IPS DF 4.7 (cell line): ENCODE results near the gene CALB2.
"Not testable (repeated sequence)": the region's sequence is repeated elsewhere in the genome, so short reads cannot be mapped to it uniquely, and the experiment has no call there.

ENCODE experiments used
- DNase-seq: peaks from one replicate; pipeline ENCODE4 v3.0.0-alpha.2; 2013; ENCODE audit warnings: low spot score; ENCODE audit errors: extremely low read depth

CALB2 gene, protein sequence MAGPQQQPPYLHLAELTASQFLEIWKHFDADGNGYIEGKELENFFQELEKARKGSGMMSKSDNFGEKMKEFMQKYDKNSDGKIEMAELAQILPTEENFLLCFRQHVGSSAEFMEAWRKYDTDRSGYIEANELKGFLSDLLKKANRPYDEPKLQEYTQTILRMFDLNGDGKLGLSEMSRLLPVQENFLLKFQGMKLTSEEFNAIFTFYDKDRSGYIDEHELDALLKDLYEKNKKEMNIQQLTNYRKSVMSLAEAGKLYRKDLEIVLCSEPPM

DNA sequence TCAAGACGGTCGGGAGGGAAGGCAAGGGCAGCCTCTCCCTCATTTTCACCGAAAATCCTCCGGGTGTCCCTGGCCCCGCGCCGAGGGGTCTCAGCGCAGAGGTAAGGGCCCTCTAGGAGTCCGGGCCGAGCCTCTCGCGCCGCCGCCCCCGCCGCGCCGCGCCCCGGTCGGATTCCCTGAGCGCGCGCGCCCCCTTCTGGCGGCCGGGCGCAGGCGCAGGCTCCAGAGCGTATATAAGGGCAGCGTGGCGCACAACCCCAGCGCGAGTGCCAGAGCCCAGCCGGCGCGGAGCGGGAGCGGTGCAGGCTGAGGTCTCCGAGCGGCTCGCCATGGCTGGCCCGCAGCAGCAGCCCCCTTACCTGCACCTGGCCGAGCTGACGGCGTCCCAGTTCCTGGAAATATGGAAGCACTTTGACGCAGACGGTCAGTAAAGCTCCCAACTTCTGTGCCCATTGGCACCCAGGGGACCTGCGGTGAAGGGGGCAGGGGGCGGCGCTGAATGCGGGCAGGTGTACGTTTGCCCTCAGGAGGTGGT, at the start of gene CALB2:
CALB2 (plus strand) TSS at position 260 of the 535 bp plus-strand sequence; CDS start at position 330, 70 bp downstream.
- no peak for DNase-seq

DNA sequence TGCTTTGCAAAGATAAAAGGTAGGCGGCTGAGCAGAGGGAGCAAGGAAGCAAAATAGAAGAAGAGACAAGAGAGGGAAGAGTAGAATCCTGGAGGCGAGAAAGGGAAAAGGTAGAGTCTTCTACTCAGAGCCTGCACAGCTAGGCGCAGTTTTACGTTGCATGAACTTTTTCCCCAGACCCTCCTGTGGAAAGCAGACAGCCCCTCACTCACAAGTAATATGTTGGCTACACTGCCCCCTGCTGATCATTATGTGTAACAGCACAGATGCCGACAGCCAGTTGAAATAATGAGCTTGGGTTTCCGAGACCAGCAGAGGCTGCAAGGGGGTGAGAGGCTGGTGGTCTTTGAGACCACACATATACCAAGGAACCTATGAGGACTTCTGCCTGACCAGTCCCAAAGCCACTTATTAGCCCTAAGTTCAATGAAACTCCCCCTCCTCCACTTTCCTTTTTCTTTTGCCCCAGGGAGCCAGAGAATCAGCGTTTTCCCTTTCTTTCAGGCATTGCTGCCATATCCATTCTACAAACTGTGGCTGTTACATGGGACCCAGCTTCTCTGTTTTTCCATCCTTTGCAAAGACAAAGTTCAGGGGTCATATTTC, 46.9 kb upstream of the CALB2 start:
- DNase-seq, result no peak

DNA sequence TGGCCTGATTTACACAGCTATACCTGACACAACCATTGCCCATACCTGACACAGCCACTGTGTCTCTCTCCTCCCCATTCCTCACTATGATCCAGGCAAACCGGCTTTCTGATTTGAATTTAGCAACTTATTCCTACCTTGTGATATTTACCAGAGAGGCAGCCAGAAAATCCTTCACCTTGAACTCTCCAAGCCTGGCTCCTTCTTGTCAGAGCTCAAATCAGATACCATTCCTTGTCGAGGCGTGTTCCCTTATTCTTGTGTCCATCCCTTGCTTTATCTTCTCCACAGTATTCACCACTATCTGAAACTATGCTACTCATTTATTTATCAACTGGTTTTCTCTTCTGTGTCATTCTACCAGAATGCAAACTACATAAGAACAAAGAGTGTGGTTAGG, 44.9 kb upstream of the CALB2 start:
- DNase-seq, result not testable (repeated sequence)

DNA sequence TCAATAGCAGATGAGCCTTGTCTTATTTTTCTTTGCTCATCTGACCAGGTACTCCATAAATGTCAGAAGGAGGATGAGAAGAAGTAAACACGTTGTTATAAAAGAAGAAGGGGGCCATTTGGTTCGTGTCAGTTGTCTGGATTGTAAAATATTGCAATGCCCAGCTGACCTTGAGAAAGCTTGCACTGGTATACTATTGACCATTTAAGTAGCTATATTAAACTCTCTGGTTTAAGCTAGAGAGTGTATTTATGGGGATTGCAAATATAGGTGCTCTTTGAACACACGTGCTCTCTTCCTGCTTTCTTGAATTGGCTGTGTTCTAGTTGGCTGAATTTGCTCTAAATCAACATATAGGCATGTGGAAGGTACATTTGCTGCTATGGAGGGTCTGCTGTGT, 43.3 kb upstream of the CALB2 start:
- no peak for DNase-seq

DNA sequence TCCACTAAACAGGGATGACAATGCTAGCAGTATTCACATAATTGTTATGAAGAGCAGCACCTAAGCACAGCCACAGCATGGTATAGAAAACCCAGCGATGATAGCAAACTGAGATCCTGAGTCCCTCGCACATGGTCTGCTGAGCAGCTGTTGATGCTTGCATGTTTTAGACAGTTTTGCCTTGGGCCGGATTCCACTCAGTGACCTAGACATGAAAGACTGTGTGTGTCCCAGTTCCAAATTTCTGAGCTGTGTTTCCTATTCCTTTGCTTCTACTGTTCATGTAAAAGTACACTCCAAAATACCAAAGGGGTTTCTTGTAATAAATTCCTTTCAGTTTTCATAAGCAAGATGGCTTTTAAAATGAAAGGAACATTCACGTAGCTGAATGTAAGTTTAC, 38.5 kb upstream of the CALB2 start:
- DNase-seq, result no peak

DNA sequence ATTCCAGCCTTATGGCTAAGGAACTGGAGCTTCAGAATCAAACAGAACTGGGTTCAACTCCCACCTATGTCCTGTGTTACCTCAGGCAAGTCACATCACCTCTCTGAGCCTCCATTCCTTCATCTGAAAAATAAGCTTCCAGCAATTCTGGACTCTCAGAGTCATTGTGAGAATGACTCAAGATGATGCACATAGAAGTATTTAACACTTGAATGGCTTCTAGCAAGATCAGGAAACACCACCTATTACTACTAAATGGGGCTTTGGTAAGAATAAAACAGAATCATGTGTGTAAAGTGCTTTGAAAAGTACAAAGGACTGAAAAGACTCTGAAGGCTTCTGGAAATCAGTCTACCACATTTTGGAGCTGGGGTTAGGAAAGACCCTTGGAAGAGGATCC, 30.8 kb upstream of the CALB2 start:
- DNase-seq, result no peak

DNA sequence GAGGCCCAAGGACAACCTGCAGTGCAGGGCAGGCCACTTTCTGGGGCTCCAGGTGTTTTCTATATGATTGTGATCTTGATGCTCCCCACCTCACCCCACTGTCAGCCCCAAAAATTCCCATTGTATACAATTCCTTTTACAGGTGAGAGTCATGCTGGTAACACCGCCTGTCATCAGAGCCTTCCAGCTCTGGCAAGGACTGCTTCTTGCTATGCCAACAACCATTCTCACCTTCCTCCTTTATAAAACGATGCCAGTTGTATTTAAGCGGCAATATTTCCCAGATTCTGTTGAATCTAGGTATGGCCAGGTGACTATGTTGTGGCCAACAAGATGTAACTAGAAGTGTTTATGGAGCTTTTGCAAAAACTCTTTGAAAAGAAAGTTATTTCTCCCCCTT, 30.4 kb upstream of the CALB2 start:
- DNase-seq, result no peak

DNA sequence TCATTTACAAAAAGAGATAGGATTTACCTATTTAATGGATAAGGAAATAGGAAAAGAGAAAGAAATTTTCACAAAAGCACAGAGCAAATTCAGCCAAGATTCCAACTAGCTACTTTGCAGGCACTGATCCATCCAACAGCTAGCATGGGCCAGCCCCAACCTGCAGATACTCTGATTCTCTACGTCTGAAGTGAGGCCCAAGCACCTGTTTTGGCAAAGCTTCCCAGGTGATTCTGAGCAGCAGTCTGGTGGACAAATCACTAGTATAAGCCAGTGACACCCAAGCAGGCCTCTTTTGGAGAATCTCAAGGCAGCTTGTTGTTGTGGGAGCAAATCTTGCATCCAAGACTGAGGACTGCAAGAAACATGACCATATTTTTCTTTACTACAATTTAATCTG, 20.9 kb upstream of the CALB2 start:
- no peak for DNase-seq

DNA sequence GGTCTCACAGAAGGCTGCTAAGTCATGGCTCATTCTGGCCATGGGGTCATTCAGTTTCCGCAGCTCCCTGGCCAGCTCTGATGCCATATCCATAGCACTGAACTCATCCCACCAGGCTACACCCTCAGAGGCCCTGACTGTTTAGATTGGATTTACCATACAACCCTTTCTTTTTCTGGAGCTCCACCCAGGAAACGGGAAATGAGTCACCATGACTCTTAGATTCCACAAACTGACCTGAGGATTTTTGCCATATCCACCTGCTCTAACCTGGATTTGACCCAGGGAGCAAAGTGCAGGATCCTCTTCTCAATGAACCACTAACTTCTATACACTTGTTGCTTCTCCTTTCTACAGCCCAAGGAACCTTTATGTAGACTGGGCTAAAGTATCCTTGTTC, 20.3 kb upstream of the CALB2 start:
- DNase-seq, result no peak

DNA sequence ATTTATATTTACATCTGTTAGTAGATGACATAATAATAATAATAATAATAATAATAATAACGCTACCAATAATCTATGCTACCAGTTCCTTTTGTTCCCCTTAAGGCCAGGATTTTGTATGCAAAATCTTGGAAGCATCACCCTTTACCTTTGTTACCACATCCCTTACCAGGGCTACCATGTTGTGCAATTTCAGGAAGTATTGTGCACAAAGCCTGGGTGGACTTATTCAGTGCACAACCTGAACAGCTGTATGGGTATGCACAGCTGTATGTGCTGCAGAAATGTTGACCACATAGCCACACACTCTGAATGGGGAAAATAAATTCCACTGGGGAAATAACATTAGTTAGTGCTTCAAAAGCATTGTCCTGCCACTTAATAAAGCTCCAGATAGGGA, 19.9 kb upstream of the CALB2 start:
- no peak for DNase-seq

DNA sequence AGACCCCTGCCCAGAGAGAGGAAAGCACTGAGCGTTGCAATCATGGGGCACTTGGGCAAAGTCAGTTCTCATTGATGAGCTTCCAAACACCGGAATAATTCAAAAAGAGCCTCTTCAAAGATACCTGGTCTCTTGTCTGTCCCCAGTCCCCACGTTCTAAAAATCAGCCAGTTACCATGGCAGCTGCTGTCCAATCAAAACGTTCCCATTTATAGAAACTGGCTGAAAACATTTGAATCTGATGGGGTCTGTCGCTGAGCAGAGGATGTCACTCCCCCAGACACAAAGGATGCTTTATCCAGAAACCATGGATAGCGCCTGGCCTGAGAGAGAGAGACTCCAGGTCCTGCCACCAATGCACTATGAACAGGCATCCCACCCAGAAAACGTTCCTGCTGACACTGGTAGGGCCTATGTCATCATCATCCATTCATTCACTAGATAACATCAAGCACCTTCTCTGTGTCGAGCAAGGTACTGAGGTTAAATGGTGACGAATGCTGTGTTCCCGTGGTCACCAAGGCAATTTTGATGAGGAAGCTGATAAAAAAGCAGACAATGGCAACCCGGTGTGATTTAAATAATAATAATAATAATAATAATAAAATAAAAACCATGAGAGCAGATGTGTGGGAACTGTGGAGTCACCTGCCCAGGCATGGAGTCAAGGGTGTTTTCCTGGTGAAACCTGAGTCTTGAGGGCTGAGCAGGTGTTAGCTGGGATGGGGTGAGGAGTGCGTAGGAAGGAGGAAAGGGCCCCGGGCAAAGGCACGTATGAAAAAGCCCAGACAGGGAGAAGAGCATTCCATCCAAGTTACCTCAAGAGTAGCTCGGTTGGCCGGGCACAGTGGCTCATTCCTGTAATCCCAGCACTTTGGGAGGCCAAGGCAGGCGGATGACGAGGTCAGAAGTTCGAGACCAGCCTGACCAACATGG, 19.0 kb upstream of the CALB2 start:
- no peak for DNase-seq

DNA sequence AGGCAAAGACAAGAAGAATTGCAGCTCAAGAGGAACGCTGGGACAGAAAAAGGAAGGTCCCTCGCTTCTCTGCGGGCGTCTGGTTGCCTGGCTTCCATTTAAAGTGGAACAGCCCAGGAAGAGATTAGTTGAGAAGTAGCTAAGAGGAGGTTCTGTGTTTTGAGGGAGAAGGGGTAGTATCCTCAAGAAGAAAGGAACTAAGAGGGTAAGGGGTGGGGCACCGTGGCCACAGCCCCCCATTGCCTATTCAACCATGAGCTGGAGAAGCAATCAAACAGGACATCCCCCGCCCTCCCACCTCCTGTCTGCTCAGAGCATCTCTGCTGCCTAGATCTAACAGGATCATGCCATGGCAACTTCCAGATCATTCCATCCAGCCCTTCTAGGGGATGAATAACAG, 18.1 kb upstream of the CALB2 start:
- no peak for DNase-seq

DNA sequence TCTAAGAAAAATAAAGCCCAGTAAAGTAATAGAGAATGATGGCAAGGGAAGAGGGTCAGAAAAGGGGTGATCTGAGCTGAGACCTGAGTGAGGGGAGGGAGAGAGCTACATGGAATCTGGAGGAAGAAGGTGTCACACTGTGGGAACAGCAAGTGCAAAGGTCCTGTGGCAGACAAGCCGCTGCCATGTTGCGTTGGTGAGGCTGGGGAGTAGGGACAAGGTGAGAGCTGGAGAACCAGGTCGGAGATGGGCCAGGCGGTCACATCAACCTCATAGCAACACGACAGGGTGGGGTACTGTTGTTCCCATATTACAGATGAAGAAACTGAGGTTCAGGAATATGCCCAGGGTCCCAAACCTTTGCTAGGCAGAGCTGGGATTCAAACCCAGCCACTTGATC, 16.6 kb upstream of the CALB2 start:
- DNase-seq, result no peak

DNA sequence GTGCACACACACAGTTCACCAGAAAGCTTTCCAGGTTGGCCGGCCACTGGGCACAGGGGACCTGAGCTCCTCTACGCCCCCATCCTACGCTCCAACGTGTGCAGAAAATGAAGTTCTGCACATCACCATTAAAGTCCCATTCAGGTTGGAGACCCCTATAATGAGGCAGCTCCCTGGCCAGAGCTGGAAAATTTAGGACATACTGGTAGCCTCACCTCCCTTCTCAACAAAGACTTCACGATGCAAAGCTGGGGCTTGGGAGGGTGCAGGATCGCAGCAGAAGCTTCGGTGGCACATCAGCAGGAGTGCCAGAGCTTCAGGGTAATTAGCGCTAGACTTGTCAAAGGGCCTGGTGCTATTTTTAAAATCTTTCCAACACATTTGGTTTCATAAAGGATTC, 15.4 kb upstream of the CALB2 start:
- DNase-seq, result no peak

DNA sequence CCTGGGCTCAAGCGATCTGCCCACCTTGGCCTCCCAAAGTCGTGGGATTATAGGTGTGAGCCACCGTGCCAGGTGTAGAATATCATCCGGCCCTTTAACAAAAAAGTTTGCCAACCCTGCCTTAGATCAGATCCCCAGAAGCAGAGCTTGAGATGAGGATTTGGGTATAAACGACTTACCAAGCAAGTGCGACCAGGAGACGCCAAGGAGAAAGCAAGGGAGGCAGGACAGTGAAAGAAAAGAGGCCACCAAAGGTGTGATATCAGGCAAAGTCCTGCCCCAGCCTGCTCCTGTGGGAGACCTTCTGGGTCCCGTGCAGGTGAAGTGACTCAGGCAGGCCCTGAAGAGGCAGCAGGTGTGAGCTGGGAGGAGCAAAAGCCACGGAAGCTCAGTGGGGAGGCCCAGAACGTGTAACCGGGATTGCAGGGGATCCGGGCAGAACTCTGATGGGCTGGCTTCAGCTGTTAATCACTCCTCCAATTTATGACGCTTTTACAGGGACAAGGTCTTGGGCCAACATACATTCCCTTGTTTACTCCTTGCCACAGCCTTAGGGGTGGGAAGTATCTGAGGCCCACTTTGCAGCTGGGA, 14.1 kb upstream of the CALB2 start:
- DNase-seq, result no peak

DNA sequence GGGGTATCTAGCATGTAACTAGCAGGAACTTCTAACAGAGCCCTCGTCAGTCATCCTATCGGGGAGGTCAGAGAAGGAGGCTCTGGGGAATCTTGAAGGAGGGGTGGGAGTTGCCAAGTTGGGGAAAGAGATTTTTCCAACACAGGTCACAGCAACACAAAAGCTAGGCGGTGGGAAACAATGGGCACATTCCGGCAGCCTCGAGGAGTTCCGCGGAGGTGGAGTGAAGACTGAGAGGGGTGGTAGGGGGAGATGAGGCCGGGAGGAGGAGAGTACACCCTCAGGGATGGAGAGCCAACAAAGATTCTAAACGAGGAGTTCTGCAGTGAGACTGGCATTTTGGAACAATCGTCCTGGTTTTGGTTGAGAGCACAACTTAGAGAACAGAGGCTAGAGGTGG, 13.5 kb upstream of the CALB2 start:
- DNase-seq, result no peak

DNA sequence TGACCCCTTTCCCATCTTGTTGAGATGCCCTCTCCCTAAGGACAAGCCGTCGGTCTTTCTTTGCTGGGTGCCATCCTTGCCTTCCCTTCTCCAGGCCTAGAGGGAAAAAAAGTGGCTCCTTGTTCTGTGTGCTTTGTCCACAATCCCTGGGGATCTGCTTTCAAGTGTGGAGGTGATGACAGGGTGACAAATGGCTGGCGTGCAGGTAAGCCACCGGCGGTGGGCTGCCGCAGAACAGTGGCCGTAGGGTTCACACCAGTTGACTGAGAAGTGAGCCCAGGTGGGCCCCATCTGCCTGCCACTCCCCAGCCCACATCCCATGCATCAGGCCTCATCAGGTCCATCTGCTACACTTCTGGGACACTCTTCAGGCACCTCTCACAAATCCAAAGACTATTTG, 11.4 kb upstream of the CALB2 start:
- DNase-seq, result no peak

DNA sequence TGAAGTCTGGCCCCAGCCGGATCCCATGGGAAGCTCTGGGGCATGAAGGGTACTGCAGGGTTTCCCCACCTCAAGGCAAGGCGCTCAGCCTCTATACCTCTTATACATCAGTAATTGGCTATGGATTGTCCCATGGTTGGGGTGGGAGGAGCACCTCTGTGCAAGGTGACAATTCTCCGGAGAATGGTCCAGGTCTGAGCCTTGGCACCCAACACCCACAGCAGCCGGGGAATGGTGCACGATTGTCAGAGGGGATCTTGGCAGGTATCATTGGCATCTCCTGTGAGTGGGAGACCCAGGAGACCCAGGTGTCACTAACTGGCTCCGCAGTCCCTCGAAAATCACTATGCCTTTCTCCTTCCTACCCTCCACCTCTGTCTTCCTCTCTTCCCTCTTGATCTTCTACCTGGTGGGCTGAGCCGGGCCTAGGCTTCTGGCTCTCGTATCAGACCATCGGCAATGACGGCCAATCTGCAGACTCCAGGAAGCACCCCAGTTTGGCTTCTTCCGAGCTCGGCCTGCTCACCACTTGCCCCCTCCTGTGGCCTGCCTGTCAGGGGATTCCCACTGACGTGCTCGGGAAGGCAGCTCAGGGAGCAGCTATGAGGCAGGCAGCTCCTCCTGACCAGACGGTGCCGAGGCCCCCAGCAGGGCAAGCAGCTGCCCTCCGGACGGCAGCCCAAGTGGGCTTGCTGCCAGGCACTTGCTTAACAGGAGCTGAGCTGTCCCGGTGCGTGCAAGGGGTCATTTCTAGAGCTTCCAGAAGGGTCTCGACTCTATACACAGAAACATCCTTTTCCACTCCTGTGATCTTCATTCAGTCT, 10.0 kb upstream of the CALB2 start:
- no peak for DNase-seq

DNA sequence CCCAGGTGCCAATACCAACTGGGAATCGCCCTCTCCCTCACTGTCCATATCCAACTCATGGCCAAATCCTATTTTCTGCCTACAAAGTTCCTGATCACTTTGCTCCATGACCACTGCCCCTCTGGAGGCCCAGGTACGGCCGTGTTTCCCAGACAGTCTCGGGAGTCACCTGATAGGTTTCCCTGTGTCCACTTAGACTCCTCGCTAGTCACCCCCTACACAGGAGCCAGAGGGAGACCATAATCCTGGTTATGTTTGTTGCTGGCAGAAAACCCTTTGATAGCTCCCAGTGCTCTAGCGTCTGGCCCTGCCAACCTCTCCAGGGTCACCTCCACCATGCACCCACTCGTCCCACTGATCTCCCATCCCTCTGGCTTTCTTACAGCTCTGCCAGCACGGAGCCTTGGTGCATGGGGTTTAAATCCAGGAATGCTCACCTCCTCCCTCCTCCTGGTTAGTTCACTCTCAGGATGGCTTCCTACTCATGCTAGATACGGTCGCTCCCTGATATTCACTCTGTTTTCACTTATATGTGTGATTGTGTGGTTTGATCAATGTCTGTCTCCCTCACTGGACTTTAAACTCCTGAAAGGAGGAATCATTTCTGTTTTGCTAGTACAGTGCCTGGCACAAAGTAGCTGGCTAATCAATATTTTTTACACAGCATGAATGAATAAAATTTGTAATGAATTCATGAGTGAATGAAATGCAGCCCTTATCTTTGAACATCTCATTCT, 7.5 kb upstream of the CALB2 start:
- no peak for DNase-seq

DNA sequence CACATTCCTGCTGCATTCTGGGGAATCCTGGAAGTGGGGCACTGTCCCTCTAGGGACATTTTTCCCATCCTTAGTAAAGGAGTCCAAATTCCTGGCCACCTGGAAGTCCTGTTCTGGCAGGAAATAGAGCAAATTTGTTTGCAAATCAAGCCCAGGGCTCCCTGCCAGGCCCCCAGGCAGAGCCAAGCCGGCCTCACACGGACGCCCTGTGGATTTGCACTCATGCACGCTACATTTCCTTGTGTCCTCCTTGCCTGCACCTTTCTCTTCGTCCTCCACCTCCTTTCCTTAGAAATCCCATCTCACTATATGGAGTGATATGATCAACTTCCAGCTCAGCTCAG, 7.0 kb upstream of the CALB2 start:
- DNase-seq, result no peak
